ENCODE measurements around the gene SEPTIN11.

Gene SEPTIN11

DNA sequence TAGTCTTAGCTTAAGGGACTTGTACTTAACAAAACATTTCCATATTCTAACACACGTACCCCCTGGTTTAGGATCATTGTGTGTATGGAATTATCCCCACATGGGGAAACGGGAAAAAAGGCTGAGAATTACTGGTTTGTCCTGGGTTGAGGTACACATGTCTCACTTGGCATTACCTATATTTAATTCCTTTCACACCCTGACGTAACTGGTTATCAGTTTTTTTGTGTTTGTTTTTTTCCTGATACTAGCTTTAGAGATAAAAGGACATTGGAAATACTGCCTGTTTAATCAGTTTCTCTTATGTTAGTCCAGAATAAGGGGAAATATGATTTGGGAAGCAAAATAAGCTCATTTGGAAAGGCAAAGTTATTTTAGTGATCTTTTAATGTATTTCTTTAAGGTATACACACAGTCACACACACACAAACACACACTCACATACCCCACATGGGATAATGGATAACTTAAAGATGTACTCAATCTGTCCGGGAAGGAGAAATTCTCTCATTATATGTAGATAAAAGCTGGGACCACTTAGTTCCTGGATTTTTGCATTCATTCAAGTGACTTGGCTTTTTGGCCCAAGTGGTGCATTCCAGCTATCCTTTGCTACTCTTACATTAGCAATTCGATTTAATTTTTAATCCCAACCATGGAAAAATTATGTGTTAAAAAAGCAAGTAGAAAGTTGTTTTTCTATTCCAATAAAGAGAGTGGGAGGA, 13.0 kb downstream of the SEPTIN11 start (continued):
- TF ChIP-seq, protein P1, sequence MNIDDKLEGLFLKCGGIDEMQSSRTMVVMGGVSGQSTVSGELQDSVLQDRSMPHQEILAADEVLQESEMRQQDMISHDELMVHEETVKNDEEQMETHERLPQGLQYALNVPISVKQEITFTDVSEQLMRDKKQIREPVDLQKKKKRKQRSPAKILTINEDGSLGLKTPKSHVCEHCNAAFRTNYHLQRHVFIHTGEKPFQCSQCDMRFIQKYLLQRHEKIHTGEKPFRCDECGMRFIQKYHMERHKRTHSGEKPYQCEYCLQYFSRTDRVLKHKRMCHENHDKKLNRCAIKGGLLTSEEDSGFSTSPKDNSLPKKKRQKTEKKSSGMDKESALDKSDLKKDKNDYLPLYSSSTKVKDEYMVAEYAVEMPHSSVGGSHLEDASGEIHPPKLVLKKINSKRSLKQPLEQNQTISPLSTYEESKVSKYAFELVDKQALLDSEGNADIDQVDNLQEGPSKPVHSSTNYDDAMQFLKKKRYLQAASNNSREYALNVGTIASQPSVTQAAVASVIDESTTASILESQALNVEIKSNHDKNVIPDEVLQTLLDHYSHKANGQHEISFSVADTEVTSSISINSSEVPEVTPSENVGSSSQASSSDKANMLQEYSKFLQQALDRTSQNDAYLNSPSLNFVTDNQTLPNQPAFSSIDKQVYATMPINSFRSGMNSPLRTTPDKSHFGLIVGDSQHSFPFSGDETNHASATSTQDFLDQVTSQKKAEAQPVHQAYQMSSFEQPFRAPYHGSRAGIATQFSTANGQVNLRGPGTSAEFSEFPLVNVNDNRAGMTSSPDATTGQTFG (tag by site-specific recombination; IDR thresholded peaks at IDR 0.05; ENCODE audit: borderline replicate concordance), result no peak
- TF ChIP-seq SP2 (tag by site-specific recombination; IDR thresholded peaks at IDR 0.05), result no peak
- TF ChIP-seq ZBTB7A (tag by site-specific recombination; IDR thresholded peaks at IDR 0.05; ENCODE audit: low read depth), result no peak
- no peak for TF ChIP-seq ZNF324 (tag by site-specific recombination; IDR thresholded peaks at IDR 0.05)
- no peak for TF ChIP-seq KLF8 (tag by site-specific recombination; IDR thresholded peaks at IDR 0.05)
- no peak for TF ChIP-seq ZNF132 (tag by site-specific recombination; IDR thresholded peaks at IDR 0.05; ENCODE audit: borderline replicate concordance)
- TF ChIP-seq, protein P2, sequence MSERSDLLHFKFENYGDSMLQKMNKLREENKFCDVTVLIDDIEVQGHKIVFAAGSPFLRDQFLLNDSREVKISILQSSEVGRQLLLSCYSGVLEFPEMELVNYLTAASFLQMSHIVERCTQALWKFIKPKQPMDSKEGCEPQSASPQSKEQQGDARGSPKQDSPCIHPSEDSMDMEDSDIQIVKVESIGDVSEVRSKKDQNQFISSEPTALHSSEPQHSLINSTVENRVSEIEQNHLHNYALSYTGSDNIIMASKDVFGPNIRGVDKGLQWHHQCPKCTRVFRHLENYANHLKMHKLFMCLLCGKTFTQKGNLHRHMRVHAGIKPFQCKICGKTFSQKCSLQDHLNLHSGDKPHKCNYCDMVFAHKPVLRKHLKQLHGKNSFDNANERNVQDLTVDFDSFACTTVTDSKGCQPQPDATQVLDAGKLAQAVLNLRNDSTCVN (tag by site-specific recombination; optimal IDR thresholded peaks at IDR 0.05), result no peak
- TF ChIP-seq BCL11B (tag by site-specific recombination; IDR thresholded peaks at IDR 0.05; ENCODE audit: low read depth), result no peak
- TF ChIP-seq ZNF2 (tag by site-specific recombination; IDR thresholded peaks at IDR 0.05), result no peak
- TF ChIP-seq ZNF48 (tag by site-specific recombination; IDR thresholded peaks at IDR 0.05), result no peak
- TF ChIP-seq ZBTB21 (tag by site-specific recombination; IDR thresholded peaks at IDR 0.05), result no peak
- TF ChIP-seq ZNF155 (tag by site-specific recombination; IDR thresholded peaks at IDR 0.05), result no peak
- no peak for TF ChIP-seq ZNF24 (tag by site-specific recombination; IDR thresholded peaks at IDR 0.05)
- TF ChIP-seq ZNF549 (tag by site-specific recombination; IDR thresholded peaks at IDR 0.05), result no peak
- TF ChIP-seq GLIS1 (tag by site-specific recombination; IDR thresholded peaks at IDR 0.05), result no peak

DNA sequence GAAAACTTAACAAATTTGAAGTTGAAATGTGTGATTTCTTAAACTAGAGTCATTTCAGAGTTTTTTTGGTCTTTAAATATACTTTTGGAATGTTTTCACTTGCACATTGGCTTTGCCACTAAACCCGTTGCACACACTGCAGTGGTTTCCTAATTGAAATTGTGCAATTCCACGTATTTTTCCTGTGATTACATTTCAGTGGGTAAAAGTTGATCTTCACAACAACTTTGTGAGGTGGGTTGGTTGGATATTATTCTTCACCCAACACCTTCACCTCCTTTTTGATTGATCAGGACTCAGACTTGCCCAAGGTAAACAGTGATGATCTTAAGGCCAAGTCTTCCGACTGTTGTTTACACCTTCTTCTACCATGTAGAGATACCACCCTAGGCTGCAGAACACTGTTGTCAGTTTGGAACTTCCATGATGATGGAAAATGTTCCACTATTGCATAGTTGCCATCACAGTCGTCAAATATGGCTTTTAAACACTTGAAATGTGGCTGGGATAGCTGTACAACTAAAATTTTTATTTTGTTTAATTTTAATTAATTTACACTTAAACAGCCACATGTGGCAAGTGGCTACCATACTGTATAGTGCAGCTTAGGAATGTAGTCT, 13.7 kb downstream of the SEPTIN11 start:
- H3K4me3 ChIP-seq (ENCODE audit: low read depth, low read length), result no peak overlapping the region
- H3K4me1 ChIP-seq (ENCODE audit: control insufficient read depth, insufficient read depth, low read length), result 0 out of 2 replicates have a peak, but pooled peaks cover 6% of the 10 kb centered on the region
- no peaks in the 10 kb centered on the region for H3K36me3 ChIP-seq (ENCODE audit: control insufficient read depth in 2 of 2, insufficient read depth in 1 of 2, low read length in 2 of 2)
- CTCF ChIA-PET, result interaction anchor here (1.0 kb wide), 1 partner anchor 83 kb away, joined by 4 read pairs; no protein-coding TSS in a partner anchor
- POLR2A ChIA-PET, result no interaction called here
- H3K27ac ChIP-seq (ENCODE audit: extremely low read depth, low read depth, low read length), result no peak overlapping the region
- H3K9me3 ChIP-seq (ENCODE audit: control insufficient read depth, insufficient read depth, low read depth, low read length), result no peaks in the 10 kb centered on the region
- TF ChIP-seq, protein P3, sequence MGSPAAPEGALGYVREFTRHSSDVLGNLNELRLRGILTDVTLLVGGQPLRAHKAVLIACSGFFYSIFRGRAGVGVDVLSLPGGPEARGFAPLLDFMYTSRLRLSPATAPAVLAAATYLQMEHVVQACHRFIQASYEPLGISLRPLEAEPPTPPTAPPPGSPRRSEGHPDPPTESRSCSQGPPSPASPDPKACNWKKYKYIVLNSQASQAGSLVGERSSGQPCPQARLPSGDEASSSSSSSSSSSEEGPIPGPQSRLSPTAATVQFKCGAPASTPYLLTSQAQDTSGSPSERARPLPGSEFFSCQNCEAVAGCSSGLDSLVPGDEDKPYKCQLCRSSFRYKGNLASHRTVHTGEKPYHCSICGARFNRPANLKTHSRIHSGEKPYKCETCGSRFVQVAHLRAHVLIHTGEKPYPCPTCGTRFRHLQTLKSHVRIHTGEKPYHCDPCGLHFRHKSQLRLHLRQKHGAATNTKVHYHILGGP (tag by site-specific recombination; IDR thresholded peaks at IDR 0.05), result no peak
- TF ChIP-seq SP2 (tag by site-specific recombination; IDR thresholded peaks at IDR 0.05), result no peak
- TF ChIP-seq ZNF585B (tag by site-specific recombination; IDR thresholded peaks at IDR 0.05), result no peak
- TF ChIP-seq ZNF561 (tag by site-specific recombination; IDR thresholded peaks at IDR 0.05; ENCODE audit: borderline replicate concordance), result no peak
- no peak for TF ChIP-seq ZNF660 (tag by site-specific recombination; IDR thresholded peaks at IDR 0.05)
- TF ChIP-seq, protein P4, sequence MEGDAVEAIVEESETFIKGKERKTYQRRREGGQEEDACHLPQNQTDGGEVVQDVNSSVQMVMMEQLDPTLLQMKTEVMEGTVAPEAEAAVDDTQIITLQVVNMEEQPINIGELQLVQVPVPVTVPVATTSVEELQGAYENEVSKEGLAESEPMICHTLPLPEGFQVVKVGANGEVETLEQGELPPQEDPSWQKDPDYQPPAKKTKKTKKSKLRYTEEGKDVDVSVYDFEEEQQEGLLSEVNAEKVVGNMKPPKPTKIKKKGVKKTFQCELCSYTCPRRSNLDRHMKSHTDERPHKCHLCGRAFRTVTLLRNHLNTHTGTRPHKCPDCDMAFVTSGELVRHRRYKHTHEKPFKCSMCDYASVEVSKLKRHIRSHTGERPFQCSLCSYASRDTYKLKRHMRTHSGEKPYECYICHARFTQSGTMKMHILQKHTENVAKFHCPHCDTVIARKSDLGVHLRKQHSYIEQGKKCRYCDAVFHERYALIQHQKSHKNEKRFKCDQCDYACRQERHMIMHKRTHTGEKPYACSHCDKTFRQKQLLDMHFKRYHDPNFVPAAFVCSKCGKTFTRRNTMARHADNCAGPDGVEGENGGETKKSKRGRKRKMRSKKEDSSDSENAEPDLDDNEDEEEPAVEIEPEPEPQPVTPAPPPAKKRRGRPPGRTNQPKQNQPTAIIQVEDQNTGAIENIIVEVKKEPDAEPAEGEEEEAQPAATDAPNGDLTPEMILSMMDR (tag by site-specific recombination; IDR thresholded peaks at IDR 0.05), result no peak
- TF ChIP-seq ZXDB (tag by site-specific recombination; IDR thresholded peaks at IDR 0.05), result no peak
- no peak for TF ChIP-seq ZNF843 (tag by site-specific recombination; IDR thresholded peaks at IDR 0.05)
- TF ChIP-seq ZSCAN16 (tag by site-specific recombination; IDR thresholded peaks at IDR 0.05), result no peak
- no peak for TF ChIP-seq ZNF221 (tag by site-specific recombination; IDR thresholded peaks at IDR 0.05; ENCODE audit: borderline replicate concordance)
- no peak for TF ChIP-seq ZNF239 (tag by site-specific recombination; IDR thresholded peaks at IDR 0.05)
- no peak for TF ChIP-seq ZBTB1 (tag by site-specific recombination; IDR thresholded peaks at IDR 0.05)
- no peak for TF ChIP-seq ZBTB48 (tag by site-specific recombination; IDR thresholded peaks at IDR 0.05)
- no peak for TF ChIP-seq ZNF623 (tag by site-specific recombination; IDR thresholded peaks at IDR 0.05)
- TF ChIP-seq ZNF114 (tag by site-specific recombination; IDR thresholded peaks at IDR 0.05), result no peak
- TF ChIP-seq, protein P5, sequence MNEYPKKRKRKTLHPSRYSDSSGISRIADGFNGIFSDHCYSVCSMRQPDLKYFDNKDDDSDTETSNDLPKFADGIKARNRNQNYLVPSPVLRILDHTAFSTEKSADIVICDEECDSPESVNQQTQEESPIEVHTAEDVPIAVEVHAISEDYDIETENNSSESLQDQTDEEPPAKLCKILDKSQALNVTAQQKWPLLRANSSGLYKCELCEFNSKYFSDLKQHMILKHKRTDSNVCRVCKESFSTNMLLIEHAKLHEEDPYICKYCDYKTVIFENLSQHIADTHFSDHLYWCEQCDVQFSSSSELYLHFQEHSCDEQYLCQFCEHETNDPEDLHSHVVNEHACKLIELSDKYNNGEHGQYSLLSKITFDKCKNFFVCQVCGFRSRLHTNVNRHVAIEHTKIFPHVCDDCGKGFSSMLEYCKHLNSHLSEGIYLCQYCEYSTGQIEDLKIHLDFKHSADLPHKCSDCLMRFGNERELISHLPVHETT (tag by site-specific recombination; IDR thresholded peaks at IDR 0.05), result no peak
